ENCODE data around the gene ACER3.
"Not testable (repeated sequence)": the region's sequence is repeated elsewhere in the genome, so short reads cannot be mapped to it uniquely, and the experiment has no call there.

Gene ACER3

GRCh38 chr11:76947190-76947589 lies 86.5 kb downstream of the ACER3 start:
- H3K27me3 ChIP-seq (ENCODE audit: control insufficient read depth, insufficient read depth, low read length): no peaks in the 10 kb centered on the region
- no peak overlapping the region for H3K9ac ChIP-seq (ENCODE audit: low read depth, low read length)
- peaks cover 7% of the 10 kb centered on the region for H3K4me1 ChIP-seq (ENCODE audit: control insufficient read depth, insufficient read depth, low read length)
- no peak overlapping the region for H3K4me3 ChIP-seq (ENCODE audit: low read depth, low read length)
- no peaks in the 10 kb centered on the region for H3K9me3 ChIP-seq (ENCODE audit: control insufficient read depth, insufficient read depth, low read length)
- H3K36me3 ChIP-seq (ENCODE audit: control insufficient read depth, insufficient read depth, low read length): no peaks in the 10 kb centered on the region

- Histone ChIP-seq H3K36me3 (ENCODE audit: control insufficient read depth, insufficient read depth, low read length) (no peaks in the 10 kb centered on the region), H3K9ac (ENCODE audit: low read depth, low read length) (no peak overlapping the region), H3K27me3 (ENCODE audit: control insufficient read depth, insufficient read depth, low read length) (no peaks in the 10 kb centered on the region), H3K4me3 (ENCODE audit: low read depth, low read length) (no peak overlapping the region), H3K4me1 (ENCODE audit: control insufficient read depth, insufficient read depth, low read length) (peaks cover 3% of the 10 kb centered on the region), H3K9me3 (ENCODE audit: control insufficient read depth, insufficient read depth, low read length) (no peaks in the 10 kb centered on the region)
Observed at GRCh38 chr11:76947800-76948199, 87.1 kb downstream of the ACER3 start.

GRCh38 chr11:76955459-76956114 lies 94.9 kb downstream of the ACER3 start:
- H3K9ac ChIP-seq (ENCODE audit: low read depth, low read length): no peak overlapping the region

GRCh38 chr11:76962583-76963416 lies 102.1 kb downstream of the ACER3 start:
- Histone ChIP-seq H3K9ac (ENCODE audit: low read depth, low read length) (no peak overlapping the region), H3K4me3 (ENCODE audit: low read depth, low read length) (no peak overlapping the region)

More at GRCh38 chr11:76955459-76956114, 94.9 kb downstream of the ACER3 start:
- no peaks in the 10 kb centered on the region for H3K27me3 ChIP-seq (ENCODE audit: control insufficient read depth, insufficient read depth, low read length)
- H3K9me3 ChIP-seq (ENCODE audit: control insufficient read depth, insufficient read depth, low read length): no peaks in the 10 kb centered on the region
- H3K36me3 ChIP-seq (ENCODE audit: control insufficient read depth, insufficient read depth, low read length): no peaks in the 10 kb centered on the region
- H3K4me3 ChIP-seq (ENCODE audit: low read depth, low read length): no peak overlapping the region
- no peaks in the 10 kb centered on the region for H3K4me1 ChIP-seq (ENCODE audit: control insufficient read depth, insufficient read depth, low read length)

GRCh38 chr11:76963417-76964168 lies 102.9 kb downstream of the ACER3 start:
- H3K36me3 ChIP-seq (ENCODE audit: control insufficient read depth, insufficient read depth, low read length): peaks cover 11% of the 10 kb centered on the region
- not testable (repeated sequence) for H3K4me3 ChIP-seq (ENCODE audit: low read depth, low read length); H3K9me3 ChIP-seq (ENCODE audit: control insufficient read depth, insufficient read depth, low read length); H3K27me3 ChIP-seq (ENCODE audit: control insufficient read depth, insufficient read depth, low read length); H3K9ac ChIP-seq (ENCODE audit: low read depth, low read length); H3K4me1 ChIP-seq (ENCODE audit: control insufficient read depth, insufficient read depth, low read length)

More at GRCh38 chr11:76962583-76963416, 102.1 kb downstream of the ACER3 start:
- no peaks in the 10 kb centered on the region for H3K27me3 ChIP-seq (ENCODE audit: control insufficient read depth, insufficient read depth, low read length)
- peaks cover 11% of the 10 kb centered on the region for H3K36me3 ChIP-seq (ENCODE audit: control insufficient read depth, insufficient read depth, low read length)
- peaks cover 6% of the 10 kb centered on the region for H3K9me3 ChIP-seq (ENCODE audit: control insufficient read depth, insufficient read depth, low read length)
- H3K4me1 ChIP-seq (ENCODE audit: control insufficient read depth, insufficient read depth, low read length): no peaks in the 10 kb centered on the region

GRCh38 chr11:76972051-76972450 lies 111.3 kb downstream of the ACER3 start:
- Histone ChIP-seq H3K9ac (ENCODE audit: low read depth, low read length) (no peak overlapping the region), H3K27me3 (ENCODE audit: control insufficient read depth, insufficient read depth, low read length) (no peaks in the 10 kb centered on the region), H3K9me3 (ENCODE audit: control insufficient read depth, insufficient read depth, low read length) (no peaks in the 10 kb centered on the region), H3K36me3 (ENCODE audit: control insufficient read depth, insufficient read depth, low read length) (no peaks in the 10 kb centered on the region), H3K4me1 (ENCODE audit: control insufficient read depth, insufficient read depth, low read length) (no peaks in the 10 kb centered on the region), H3K4me3 (ENCODE audit: low read depth, low read length) (no peak overlapping the region)

GRCh38 chr11:76974179-76974891 lies 113.6 kb downstream of the ACER3 start:
- Histone ChIP-seq H3K27me3 (ENCODE audit: control insufficient read depth, insufficient read depth, low read length) (no peaks in the 10 kb centered on the region), H3K4me3 (ENCODE audit: low read depth, low read length) (no peak overlapping the region), H3K9me3 (ENCODE audit: control insufficient read depth, insufficient read depth, low read length) (no peaks in the 10 kb centered on the region), H3K36me3 (ENCODE audit: control insufficient read depth, insufficient read depth, low read length) (no peaks in the 10 kb centered on the region), H3K9ac (ENCODE audit: low read depth, low read length) (no peak overlapping the region), H3K4me1 (ENCODE audit: control insufficient read depth, insufficient read depth, low read length) (no peaks in the 10 kb centered on the region)

- H3K36me3 ChIP-seq (ENCODE audit: control insufficient read depth, insufficient read depth, low read length): no peaks in the 10 kb centered on the region
- H3K27me3 ChIP-seq (ENCODE audit: control insufficient read depth, insufficient read depth, low read length): no peaks in the 10 kb centered on the region
- no peaks in the 10 kb centered on the region for H3K4me1 ChIP-seq (ENCODE audit: control insufficient read depth, insufficient read depth, low read length)
- no peak overlapping the region for H3K9ac ChIP-seq (ENCODE audit: low read depth, low read length)
- H3K4me3 ChIP-seq (ENCODE audit: low read depth, low read length): no peak overlapping the region
- no peaks in the 10 kb centered on the region for H3K9me3 ChIP-seq (ENCODE audit: control insufficient read depth, insufficient read depth, low read length)
Observed at GRCh38 chr11:76975513-76975912, 114.8 kb downstream of the ACER3 start.

GRCh38 chr11:76977791-76978190 lies 117.1 kb downstream of the ACER3 start:
- Histone ChIP-seq H3K4me1 (ENCODE audit: control insufficient read depth, insufficient read depth, low read length) (no peaks in the 10 kb centered on the region), H3K9me3 (ENCODE audit: control insufficient read depth, insufficient read depth, low read length) (no peaks in the 10 kb centered on the region), H3K9ac (ENCODE audit: low read depth, low read length) (no peak overlapping the region), H3K36me3 (ENCODE audit: control insufficient read depth, insufficient read depth, low read length) (no peaks in the 10 kb centered on the region), H3K4me3 (ENCODE audit: low read depth, low read length) (no peak overlapping the region), H3K27me3 (ENCODE audit: control insufficient read depth, insufficient read depth, low read length) (no peaks in the 10 kb centered on the region)

- H3K36me3 ChIP-seq (ENCODE audit: control insufficient read depth, insufficient read depth, low read length): no peaks in the 10 kb centered on the region
- H3K9ac ChIP-seq (ENCODE audit: low read depth, low read length): no peak overlapping the region
- H3K4me1 ChIP-seq (ENCODE audit: control insufficient read depth, insufficient read depth, low read length): no peaks in the 10 kb centered on the region
- H3K27me3 ChIP-seq (ENCODE audit: control insufficient read depth, insufficient read depth, low read length): no peaks in the 10 kb centered on the region
- no peaks in the 10 kb centered on the region for H3K9me3 ChIP-seq (ENCODE audit: control insufficient read depth, insufficient read depth, low read length)
- no peak overlapping the region for H3K4me3 ChIP-seq (ENCODE audit: low read depth, low read length)
Observed at GRCh38 chr11:76978239-76978638, 117.5 kb downstream of the ACER3 start.

GRCh38 chr11:76978818-76979217 lies 118.1 kb downstream of the ACER3 start:
- H3K4me1 ChIP-seq (ENCODE audit: control insufficient read depth, insufficient read depth, low read length): no peaks in the 10 kb centered on the region
- H3K27me3 ChIP-seq (ENCODE audit: control insufficient read depth, insufficient read depth, low read length): no peaks in the 10 kb centered on the region
- no peak overlapping the region for H3K9ac ChIP-seq (ENCODE audit: low read depth, low read length)
- no peaks in the 10 kb centered on the region for H3K9me3 ChIP-seq (ENCODE audit: control insufficient read depth, insufficient read depth, low read length)
- no peaks in the 10 kb centered on the region for H3K36me3 ChIP-seq (ENCODE audit: control insufficient read depth, insufficient read depth, low read length)
- no peak overlapping the region for H3K4me3 ChIP-seq (ENCODE audit: low read depth, low read length)
